ENCODE results near the gene LDHD. TPM values are rescaled to one million over a fixed set of nuclear protein-coding genes. Genes with fewer than 3 reads are reported as not detected.

The LDHD gene
- total and polyA plus RNA-seq, 2 of the 8 experiments (the other 6 are each of a cell fraction or from before 2014, with no cell fraction given): 14.9 to 18.2 TPM

DNA sequence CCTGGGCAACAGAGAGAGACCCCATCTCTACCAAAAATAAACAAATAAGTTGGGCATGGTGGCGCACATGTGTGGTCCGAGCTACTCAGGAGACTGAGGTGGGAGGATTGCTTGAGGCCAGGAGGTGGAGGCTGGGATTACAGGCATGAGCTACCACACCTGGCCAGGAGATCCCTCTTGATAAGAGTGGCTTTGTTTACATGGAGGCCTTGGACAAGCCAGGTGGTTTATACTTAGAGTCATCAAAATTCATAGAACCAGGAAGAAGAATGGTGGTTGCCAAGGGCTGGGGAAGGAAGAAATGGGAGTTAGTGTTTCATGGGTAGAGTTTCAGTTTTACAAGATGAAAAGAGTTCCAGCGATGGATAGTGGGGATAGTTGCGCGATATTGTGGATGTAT lies 22.9 kb upstream of the LDHD start:
- Histone ChIP-seq H2AK5ac (ENCODE audit: low read depth, low read length) (no peak overlapping the region), H3K23me2 (ENCODE audit: low read depth, low read length) (no peaks in the 10 kb centered on the region; the same call in 1 of the 2 replicates), H3K56ac (replicated peaks; ENCODE audit: insufficient read length, low read depth, low read length) (no peak overlapping the region), H3K27ac (ENCODE audit: low read depth, low read length) (no peak overlapping the region), H2BK120ac (replicated peaks; ENCODE audit: low read depth, low read length) (no peak overlapping the region), H2BK20ac (ENCODE audit: low read length) (no peak overlapping the region), H3K27me3 (replicated peaks in 1 of 4; ENCODE audit: control insufficient read depth in 3 of 4, extremely low read depth in 1 of 4, insufficient read depth in 3 of 4, low read length in 3 of 4) (no peaks in the 10 kb centered on the region), H3K9me3 (ENCODE audit: insufficient read depth in 2 of 2, low read depth in 1 of 2, low read length in 1 of 2) (no peaks in the 10 kb centered on the region), H2BK5ac (ENCODE audit: low read depth, low read length) (no peak overlapping the region), H3K4me1 (replicated peaks in 1 of 4; ENCODE audit: control insufficient read depth in 3 of 4, insufficient read depth in 4 of 4, low read length in 3 of 4) (peaks cover 0 to 7% (median 0%) of the 10 kb centered on the region in 4 experiments; a peak in 1 of 7 replicates), H3K18ac (ENCODE audit: extremely low read depth, low read length) (no peak overlapping the region), H2BK12ac (ENCODE audit: low read depth, low read length) (no peak overlapping the region), H3K79me2 (ENCODE audit: control insufficient read depth in 1 of 2, insufficient read depth in 2 of 2, low read length in 2 of 2) (no peaks in the 10 kb centered on the region), H3K79me1 (ENCODE audit: low read depth, low read length) (no peaks in the 10 kb centered on the region), H3K4ac (replicated peaks; ENCODE audit: insufficient read length, low read depth, low read length) (no peak overlapping the region), H3K4me3 (ENCODE audit: extremely low read depth in 1 of 4, insufficient read depth in 2 of 4, low read depth in 3 of 4, low read length in 4 of 4) (no peak overlapping the region), H3K9ac (replicated peaks in 1 of 4; ENCODE audit: extremely low read depth in 1 of 4, low read depth in 3 of 4, low read length in 3 of 4) (no peak overlapping the region), H3K23ac (ENCODE audit: insufficient read length) (no peak overlapping the region), H2AFZ (ENCODE audit: low read length) (no peak overlapping the region), H4K8ac (ENCODE audit: extremely low read depth, insufficient read depth, low read length) (no peak overlapping the region), H3K36me3 (ENCODE audit: control insufficient read depth in 2 of 4, insufficient read depth in 4 of 4, low read length in 3 of 4) (no peaks in the 10 kb centered on the region), H4K91ac (replicated peaks; ENCODE audit: insufficient read length, low read length) (no peak overlapping the region), H4K5ac (ENCODE audit: insufficient read length, low read depth, low read length) (no peak overlapping the region), H3K14ac (ENCODE audit: insufficient read length) (no peak overlapping the region), H4K20me1 (replicated peaks in 1 of 2; ENCODE audit: control insufficient read depth in 1 of 2, insufficient read depth in 2 of 2, low read length in 2 of 2) (no peaks in the 10 kb centered on the region), H3K4me2 (ENCODE audit: insufficient read depth in 1 of 2, low read depth in 2 of 2, low read length in 2 of 2) (no peak overlapping the region), H2BK15ac (ENCODE audit: low read length) (no peak overlapping the region)
- POLR2A ChIA-PET (ENCODE audit: partially characterized antibody): no interaction called here
- CTCF ChIA-PET (ENCODE audit: partially characterized antibody): interaction anchor here (1.5 kb wide), 1 partner anchor 27 kb away, joined by 7 read pairs; no protein-coding TSS in a partner anchor
- no peak for DNase-seq (ENCODE audit: low read depth in 1 of 2, low spot score in 2 of 2)
- FAIRE-seq: no peak
- WGBS, 2 experiments (ENCODE audit: extremely low coverage in 1 of 2, insufficient coverage in 1 of 2, insufficient read length in 1 of 2, insufficient replicate concordance in 2 of 2, low coverage in 1 of 2, low lambda C conversion rate in 2 of 2, missing lambda C conversion rate in 1 of 2): 97% methylated on average over 5 of the region's 5 CpGs; no CpG with 5 or more reads in 1 of the 2 experiments
- TF ChIP-seq ASH2L (IDR thresholded peaks at IDR 0.05; ENCODE audit: low read length) (no peak), TCF12 (IDR thresholded peaks at IDR 0.05; ENCODE audit: low read depth, low read length) (no peak), PHF8 (conservative IDR thresholded peaks at IDR 0.05; ENCODE audit: low read depth, low read length) (no peak), ZNF274 (IDR thresholded peaks at IDR 0.05; ENCODE audit: borderline replicate concordance, extremely low read depth, low read length) (no peak), CTBP2 (IDR thresholded peaks at IDR 0.05; ENCODE audit: borderline replicate concordance, insufficient read depth, insufficient read length, low read length) (no peak), RNF2 (IDR thresholded peaks at IDR 0.05; ENCODE audit: borderline replicate concordance, low read depth, low read length, missing control alignments, poor library complexity, severe bottlenecking) (no peak), CREB1 (IDR thresholded peaks at IDR 0.05) (no peak), TBP (IDR thresholded peaks at IDR 0.05; ENCODE audit: low read depth, low read length) (no peak), NRF1 (IDR thresholded peaks at IDR 0.05; ENCODE audit: low read depth, low read length) (no peak), POU5F1 (IDR thresholded peaks at IDR 0.05; ENCODE audit: low read depth, low read length) (no peak), GABPA (IDR thresholded peaks at IDR 0.05; ENCODE audit: borderline replicate concordance, insufficient read depth, low read length) (no peak), JUND (IDR thresholded peaks at IDR 0.05; ENCODE audit: low read length) (no peak)
- TF ChIP-seq, protein P1, sequence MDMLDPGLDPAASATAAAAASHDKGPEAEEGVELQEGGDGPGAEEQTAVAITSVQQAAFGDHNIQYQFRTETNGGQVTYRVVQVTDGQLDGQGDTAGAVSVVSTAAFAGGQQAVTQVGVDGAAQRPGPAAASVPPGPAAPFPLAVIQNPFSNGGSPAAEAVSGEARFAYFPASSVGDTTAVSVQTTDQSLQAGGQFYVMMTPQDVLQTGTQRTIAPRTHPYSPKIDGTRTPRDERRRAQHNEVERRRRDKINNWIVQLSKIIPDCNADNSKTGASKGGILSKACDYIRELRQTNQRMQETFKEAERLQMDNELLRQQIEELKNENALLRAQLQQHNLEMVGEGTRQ (IDR thresholded peaks at IDR 0.05; ENCODE audit: low read length): no peak

Data from H1 (cell line).